ENCODE measurements around the gene NEK4. TPM values are rescaled to one million over a fixed set of nuclear protein-coding genes. Genes with fewer than 3 reads are reported as not detected.
A peak's percentile ranks its signal among the peaks of the same experiment; 100 is the strongest.

The NEK4 gene
- total and polyA plus RNA-seq, 2 of the 13 experiments (the other 11 are each of a cell fraction or from before 2014, with no cell fraction given): 16.5 to 38.0 TPM

DNA sequence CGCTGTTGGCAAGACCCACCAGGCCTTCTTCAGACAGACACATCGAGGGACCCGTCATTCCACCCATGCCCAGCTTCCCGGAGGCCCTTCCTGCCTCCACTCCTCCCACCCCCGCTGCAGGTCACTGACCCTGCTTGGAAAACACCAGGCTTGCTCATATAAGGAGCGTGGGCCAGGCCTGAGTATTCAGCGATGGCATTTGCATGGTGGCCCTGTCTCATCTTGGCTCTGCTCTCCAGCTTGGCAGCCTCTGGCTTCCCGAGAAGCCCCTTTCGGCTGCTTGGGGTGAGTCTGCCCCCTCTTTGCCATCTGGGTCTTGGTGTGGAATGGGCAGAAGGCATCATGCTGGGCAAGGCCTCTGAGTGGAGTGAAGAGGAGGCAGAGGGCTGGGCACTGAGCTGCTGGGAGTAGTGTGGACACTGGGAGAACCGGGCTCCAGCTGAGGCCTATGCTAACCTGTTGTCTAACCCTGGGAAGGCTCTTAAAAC, 23.9 kb upstream of the NEK4 start, which contains the start of gene ITIH3 (continued):
- TF ChIP-seq, protein P1, sequence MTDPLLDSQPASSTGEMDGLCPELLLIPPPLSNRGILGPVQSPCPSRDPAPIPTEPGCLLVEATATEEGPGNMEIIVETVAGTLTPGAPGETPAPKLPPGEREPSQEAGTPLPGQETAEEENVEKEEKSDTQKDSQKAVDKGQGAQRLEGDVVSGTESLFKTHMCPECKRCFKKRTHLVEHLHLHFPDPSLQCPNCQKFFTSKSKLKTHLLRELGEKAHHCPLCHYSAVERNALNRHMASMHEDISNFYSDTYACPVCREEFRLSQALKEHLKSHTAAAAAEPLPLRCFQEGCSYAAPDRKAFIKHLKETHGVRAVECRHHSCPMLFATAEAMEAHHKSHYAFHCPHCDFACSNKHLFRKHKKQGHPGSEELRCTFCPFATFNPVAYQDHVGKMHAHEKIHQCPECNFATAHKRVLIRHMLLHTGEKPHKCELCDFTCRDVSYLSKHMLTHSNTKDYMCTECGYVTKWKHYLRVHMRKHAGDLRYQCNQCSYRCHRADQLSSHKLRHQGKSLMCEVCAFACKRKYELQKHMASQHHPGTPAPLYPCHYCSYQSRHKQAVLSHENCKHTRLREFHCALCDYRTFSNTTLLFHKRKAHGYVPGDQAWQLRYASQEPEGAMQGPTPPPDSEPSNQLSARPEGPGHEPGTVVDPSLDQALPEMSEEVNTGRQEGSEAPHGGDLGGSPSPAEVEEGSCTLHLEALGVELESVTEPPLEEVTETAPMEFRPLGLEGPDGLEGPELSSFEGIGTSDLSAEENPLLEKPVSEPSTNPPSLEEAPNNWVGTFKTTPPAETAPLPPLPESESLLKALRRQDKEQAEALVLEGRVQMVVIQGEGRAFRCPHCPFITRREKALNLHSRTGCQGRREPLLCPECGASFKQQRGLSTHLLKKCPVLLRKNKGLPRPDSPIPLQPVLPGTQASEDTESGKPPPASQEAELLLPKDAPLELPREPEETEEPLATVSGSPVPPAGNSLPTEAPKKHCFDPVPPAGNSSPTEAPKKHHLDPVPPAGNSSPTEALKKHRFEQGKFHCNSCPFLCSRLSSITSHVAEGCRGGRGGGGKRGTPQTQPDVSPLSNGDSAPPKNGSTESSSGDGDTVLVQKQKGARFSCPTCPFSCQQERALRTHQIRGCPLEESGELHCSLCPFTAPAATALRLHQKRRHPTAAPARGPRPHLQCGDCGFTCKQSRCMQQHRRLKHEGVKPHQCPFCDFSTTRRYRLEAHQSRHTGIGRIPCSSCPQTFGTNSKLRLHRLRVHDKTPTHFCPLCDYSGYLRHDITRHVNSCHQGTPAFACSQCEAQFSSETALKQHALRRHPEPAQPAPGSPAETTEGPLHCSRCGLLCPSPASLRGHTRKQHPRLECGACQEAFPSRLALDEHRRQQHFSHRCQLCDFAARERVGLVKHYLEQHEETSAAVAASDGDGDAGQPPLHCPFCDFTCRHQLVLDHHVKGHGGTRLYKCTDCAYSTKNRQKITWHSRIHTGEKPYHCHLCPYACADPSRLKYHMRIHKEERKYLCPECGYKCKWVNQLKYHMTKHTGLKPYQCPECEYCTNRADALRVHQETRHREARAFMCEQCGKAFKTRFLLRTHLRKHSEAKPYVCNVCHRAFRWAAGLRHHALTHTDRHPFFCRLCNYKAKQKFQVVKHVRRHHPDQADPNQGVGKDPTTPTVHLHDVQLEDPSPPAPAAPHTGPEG (CRISPR knock-in tag; IDR thresholded peaks at IDR 0.05): no peak
- TF ChIP-seq, protein P2, sequence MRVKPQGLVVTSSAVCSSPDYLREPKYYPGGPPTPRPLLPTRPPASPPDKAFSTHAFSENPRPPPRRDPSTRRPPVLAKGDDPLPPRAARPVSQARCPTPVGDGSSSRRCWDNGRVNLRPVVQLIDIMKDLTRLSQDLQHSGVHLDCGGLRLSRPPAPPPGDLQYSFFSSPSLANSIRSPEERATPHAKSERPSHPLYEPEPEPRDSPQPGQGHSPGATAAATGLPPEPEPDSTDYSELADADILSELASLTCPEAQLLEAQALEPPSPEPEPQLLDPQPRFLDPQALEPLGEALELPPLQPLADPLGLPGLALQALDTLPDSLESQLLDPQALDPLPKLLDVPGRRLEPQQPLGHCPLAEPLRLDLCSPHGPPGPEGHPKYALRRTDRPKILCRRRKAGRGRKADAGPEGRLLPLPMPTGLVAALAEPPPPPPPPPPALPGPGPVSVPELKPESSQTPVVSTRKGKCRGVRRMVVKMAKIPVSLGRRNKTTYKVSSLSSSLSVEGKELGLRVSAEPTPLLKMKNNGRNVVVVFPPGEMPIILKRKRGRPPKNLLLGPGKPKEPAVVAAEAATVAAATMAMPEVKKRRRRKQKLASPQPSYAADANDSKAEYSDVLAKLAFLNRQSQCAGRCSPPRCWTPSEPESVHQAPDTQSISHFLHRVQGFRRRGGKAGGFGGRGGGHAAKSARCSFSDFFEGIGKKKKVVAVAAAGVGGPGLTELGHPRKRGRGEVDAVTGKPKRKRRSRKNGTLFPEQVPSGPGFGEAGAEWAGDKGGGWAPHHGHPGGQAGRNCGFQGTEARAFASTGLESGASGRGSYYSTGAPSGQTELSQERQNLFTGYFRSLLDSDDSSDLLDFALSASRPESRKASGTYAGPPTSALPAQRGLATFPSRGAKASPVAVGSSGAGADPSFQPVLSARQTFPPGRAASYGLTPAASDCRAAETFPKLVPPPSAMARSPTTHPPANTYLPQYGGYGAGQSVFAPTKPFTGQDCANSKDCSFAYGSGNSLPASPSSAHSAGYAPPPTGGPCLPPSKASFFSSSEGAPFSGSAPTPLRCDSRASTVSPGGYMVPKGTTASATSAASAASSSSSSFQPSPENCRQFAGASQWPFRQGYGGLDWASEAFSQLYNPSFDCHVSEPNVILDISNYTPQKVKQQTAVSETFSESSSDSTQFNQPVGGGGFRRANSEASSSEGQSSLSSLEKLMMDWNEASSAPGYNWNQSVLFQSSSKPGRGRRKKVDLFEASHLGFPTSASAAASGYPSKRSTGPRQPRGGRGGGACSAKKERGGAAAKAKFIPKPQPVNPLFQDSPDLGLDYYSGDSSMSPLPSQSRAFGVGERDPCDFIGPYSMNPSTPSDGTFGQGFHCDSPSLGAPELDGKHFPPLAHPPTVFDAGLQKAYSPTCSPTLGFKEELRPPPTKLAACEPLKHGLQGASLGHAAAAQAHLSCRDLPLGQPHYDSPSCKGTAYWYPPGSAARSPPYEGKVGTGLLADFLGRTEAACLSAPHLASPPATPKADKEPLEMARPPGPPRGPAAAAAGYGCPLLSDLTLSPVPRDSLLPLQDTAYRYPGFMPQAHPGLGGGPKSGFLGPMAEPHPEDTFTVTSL (CRISPR knock-in tag; IDR thresholded peaks at IDR 0.05; ENCODE audit: borderline replicate concordance): no peak
- TF ChIP-seq FOXA3 (CRISPR knock-in tag; IDR thresholded peaks at IDR 0.05) (peak; percentile 61; the same call in 1 of the 2 replicates), LCORL (IDR thresholded peaks at IDR 0.05) (no peak), LCORL (CRISPR knock-in tag; IDR thresholded peaks at IDR 0.05) (no peak), NR3C1 (CRISPR knock-in tag; IDR thresholded peaks at IDR 0.05) (no peak), ZSCAN20 (CRISPR knock-in tag; IDR thresholded peaks at IDR 0.05; ENCODE audit: borderline replicate concordance) (no peak), BRD4 (CRISPR knock-in tag; IDR thresholded peaks at IDR 0.05) (no peak), HCFC1 (IDR thresholded peaks at IDR 0.05; ENCODE audit: low read depth, low read length) (no peak), KAT8 (CRISPR knock-in tag; IDR thresholded peaks at IDR 0.05) (peak; percentile 58; the same call in 1 of the 2 replicates), TAF15 (IDR thresholded peaks at IDR 0.05; ENCODE audit: low read depth, low read length, poor library complexity, severe bottlenecking) (no peak)
- TF ChIP-seq, protein P3, sequence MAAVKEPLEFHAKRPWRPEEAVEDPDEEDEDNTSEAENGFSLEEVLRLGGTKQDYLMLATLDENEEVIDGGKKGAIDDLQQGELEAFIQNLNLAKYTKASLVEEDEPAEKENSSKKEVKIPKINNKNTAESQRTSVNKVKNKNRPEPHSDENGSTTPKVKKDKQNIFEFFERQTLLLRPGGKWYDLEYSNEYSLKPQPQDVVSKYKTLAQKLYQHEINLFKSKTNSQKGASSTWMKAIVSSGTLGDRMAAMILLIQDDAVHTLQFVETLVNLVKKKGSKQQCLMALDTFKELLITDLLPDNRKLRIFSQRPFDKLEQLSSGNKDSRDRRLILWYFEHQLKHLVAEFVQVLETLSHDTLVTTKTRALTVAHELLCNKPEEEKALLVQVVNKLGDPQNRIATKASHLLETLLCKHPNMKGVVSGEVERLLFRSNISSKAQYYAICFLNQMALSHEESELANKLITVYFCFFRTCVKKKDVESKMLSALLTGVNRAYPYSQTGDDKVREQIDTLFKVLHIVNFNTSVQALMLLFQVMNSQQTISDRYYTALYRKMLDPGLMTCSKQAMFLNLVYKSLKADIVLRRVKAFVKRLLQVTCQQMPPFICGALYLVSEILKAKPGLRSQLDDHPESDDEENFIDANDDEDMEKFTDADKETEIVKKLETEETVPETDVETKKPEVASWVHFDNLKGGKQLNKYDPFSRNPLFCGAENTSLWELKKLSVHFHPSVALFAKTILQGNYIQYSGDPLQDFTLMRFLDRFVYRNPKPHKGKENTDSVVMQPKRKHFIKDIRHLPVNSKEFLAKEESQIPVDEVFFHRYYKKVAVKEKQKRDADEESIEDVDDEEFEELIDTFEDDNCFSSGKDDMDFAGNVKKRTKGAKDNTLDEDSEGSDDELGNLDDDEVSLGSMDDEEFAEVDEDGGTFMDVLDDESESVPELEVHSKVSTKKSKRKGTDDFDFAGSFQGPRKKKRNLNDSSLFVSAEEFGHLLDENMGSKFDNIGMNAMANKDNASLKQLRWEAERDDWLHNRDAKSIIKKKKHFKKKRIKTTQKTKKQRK (IDR thresholded peaks at IDR 0.05; ENCODE audit: low read length): no peak
- TF ChIP-seq, protein P4, sequence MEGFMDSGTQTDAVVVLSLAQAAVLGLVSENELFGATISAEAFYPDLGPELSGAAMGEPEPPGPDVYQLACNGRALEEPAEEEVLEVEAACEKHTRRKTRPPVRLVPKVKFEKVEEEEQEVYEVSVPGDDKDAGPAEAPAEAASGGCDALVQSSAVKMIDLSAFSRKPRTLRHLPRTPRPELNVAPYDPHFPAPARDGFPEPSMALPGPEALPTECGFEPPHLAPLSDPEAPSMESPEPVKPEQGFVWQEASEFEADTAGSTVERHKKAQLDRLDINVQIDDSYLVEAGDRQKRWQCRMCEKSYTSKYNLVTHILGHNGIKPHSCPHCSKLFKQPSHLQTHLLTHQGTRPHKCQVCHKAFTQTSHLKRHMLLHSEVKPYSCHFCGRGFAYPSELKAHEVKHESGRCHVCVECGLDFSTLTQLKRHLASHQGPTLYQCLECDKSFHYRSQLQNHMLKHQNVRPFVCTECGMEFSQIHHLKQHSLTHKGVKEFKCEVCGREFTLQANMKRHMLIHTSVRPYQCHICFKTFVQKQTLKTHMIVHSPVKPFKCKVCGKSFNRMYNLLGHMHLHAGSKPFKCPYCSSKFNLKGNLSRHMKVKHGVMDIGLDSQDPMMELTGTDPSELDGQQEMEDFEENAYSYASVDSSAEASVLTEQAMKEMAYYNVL (CRISPR knock-in tag; IDR thresholded peaks at IDR 0.05; ENCODE audit: borderline replicate concordance): 0 out of 2 replicates have a peak, but pooled peaks have one; percentile 4

All from HepG2 (cell line).